NOMO-1 (cell line): ENCODE measurements around the gene C5orf46.
"Not testable (repeated sequence)": the region's sequence is repeated elsewhere in the genome, so short reads cannot be mapped to it uniquely, and the experiment has no call there.

Experiments used
- DNase-seq, 2 experiments: peaks; one replicate each; lab custom pipeline; 2025; ENCODE audit not compliant: unreplicated experiment in 2 of 2; lab: John Stamatoyannopoulos, UW

Gene C5orf46

GRCh38 chr5:147898875-147899401 is 7.4 kb downstream of the C5orf46 start:
- DNase-seq, result no peak

GRCh38 chr5:147895864-147896263 is 10.5 kb downstream of the C5orf46 start:
- DNase-seq, result no peak

- DNase-seq, result no peak
Measured at GRCh38 chr5:147893820-147894219, 12.5 kb downstream of the C5orf46 start.

GRCh38 chr5:147892696-147893296 is 13.5 kb downstream of the C5orf46 start:
- no peak for DNase-seq

DNA sequence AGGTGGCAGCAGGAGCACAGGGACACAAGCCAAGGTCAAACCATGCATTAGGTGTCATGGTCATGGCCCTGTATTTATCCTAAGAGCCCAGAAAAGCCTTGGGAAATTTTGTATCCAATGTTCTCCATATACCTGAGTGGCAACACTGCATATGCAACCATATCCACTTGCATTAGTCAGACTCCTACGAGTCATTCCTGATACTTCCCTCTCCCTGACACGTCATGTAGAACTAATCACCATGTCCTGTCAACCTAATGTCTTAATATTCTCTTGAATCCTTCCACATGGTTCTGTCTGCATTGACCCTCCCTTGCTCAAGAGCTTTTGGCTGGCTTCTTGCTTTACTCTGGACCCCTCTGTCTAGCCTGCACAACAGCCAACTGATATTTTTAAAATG is 18.4 kb downstream of the C5orf46 start:
- DNase-seq, result no peak

DNA sequence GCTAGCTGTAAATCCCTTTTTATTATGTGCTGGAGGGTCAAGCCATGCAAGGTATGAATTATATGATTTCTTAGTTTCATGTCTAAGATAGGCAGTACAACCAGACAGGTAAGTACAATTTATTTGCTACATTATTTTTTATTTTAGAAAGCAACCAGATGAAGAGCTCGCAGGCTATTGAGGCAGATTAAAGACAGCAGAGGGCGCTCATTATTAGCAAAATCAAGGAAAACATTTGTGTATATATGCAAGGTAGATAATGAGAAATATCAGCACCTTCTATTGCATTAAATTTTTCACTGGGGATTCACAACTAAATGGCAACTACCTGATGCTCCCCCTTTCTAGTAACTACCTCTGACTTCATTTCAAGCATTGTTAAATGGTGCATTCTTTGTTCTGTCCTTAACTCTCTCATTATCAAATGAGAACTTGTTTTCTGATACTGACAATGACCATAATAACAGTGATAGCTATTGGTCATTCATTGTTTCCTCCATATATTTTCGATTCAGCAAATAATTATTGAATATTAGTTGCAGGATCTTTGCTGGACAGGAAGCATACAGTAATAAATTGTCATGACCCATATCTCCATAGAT is 19.2 kb downstream of the C5orf46 start:
- peak; percentile 23 to 43 for DNase-seq

GRCh38 chr5:147882586-147883313 is 23.6 kb downstream of the C5orf46 start:
- no peak for DNase-seq

- no peak for DNase-seq
Measured at GRCh38 chr5:147880487-147880886, 25.9 kb downstream of the C5orf46 start.

DNA sequence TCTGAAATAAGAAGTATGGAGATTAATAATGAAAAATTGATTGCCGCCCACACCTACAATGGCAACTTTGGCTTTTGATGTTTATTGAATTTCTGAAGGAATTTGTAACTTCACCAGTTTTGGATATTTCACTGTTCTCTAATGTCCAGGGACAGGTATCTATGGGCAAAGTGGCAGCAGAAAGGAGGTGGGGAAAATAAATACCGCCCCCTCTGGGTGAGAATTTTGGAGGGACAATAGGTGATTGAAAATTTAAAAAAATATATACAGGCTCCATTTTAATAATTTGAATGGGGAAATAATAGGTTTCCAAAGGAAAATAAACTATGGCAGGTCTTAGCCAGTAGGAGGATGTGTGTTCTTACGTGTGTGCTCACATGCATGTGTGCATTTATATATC is 26.6 kb downstream of the C5orf46 start:
- DNase-seq, result no peak

DNA sequence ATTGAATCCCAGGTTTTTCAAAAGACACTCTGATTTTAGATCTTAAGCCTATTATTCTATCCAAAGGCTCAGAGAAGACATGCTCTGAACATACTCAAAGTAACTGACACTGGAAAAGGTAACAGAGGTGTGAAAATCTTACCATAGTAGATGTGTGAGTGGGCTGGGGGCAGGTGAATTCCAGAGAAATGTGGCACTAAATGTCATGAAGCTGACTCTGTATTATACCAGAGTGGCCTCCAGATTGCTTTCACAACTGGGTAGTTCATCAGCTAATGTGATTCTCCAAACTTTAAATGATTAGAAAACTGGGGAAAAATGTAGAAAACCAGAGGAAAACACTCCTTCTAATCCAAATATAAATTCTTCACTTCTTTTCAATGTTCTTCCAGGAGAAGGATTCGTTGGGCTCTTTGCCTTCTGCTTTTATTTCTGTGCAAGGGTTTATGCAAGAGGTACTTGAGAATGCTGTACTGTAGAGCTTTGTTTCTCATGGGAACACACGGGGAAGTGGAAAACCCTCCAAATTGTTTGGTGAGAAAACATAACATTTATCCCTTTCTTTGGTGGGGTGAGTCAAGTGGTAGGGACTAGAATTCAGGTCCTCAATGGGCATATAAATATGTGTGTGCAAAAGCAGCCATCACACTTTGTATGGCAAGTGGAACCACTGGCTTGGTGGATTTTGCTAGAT is 28.1 kb downstream of the C5orf46 start, which contains the start of gene SCGB3A2:
Gene SCGB3A2 (plus strand): TSS at position 646 of the 694 bp plus-strand sequence. CDS start 93 bp downstream, outside the sequence.
- DNase-seq, result no peak

DNA sequence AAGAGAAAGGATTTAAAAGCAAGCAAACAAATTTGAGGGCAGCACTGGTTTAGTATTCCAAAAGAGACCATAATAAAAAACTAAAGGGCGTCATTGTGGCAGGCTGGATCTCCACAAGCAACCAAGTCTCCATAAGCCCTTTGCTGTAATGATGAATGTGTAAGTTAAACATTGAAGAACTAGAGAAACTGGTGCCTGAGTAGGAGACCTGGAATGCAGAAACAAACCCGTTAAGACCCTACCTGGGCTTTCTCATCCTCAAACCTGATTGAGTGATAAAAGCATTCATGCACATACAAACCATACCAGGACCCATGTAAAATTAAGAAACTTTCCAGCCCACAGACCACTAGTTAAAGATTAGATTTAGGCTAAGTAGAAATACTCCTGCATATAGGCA is 29.7 kb downstream of the C5orf46 start:
- no peak for DNase-seq

DNA sequence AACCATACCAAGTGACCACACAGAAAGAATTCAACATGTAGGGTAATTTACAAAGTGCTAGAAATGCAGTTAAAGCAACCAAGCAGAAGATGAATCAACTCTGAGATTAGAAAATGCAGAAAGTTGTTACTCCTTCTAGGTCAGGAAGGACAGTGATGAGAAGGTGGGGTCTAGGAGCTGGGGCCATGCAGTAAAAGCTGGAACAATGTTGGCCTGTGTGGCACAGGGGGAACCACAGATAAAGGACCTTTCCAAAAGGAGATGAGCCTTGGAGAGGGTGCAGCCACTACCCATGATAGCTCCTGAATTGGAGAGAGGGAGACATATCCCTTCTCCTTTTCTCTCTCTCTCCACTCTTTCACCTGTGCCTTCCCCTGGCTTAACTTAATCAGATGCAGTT is 30.2 kb downstream of the C5orf46 start:
- DNase-seq, result no peak

DNA sequence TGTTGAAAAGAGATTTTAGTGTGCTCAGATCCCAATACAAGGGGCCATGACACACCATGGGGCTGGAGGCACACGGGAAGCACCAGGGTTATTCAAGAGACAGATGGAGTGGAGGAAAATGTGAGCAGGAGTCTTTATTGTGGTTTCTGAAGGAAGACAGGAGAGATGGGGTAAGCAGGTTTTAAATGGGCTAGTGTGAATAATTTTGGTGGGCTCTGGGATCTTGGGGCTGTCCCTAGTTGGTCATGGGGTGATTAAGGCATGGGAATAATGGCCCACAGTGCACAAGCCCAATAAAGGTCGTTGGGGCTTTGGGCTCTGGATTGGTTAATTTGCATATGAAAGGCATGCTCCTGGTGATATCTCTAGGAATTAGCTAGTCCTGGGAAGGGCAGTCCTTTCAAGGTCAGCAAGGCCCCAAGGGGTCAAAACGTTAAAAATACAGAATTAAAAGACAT is 31.4 kb downstream of the C5orf46 start:
- no peak for DNase-seq

- DNase-seq, result not testable (repeated sequence)
Measured at GRCh38 chr5:147874118-147874875, 32.0 kb downstream of the C5orf46 start.

DNA sequence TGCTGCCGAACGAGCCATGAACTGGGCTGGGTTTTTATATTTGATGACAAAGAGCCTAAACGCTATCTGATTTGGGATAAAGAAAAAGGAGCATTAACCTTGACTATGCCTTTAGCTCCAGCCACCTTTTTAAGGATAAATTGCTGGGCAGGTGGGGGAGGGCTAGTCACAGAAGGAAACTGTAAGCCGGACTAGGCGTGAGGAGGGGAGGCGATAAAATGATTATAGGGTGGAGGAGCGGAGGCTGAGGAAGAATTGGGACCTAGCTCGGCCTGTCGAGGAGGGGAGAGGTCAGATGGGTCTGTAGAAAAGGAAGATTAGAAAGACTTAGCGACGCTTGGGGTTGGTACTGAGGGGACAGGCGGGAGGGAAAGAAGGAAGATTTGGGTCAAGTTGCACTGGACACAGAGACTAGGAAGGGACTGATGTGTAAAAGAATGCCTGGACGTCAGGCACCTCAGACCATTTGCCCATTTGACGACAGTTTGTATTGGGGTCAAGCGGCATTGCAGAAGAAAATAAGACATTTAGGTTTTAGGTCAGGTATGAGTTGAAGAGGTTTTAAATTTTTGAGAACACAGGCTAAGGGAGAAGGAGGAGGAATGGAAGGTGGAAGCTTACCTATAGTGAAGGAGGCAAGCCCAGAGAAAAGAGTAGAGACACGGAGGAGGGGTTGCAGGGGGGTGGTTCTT is 33.4 kb downstream of the C5orf46 start:
- DNase-seq, result not testable (repeated sequence)

- DNase-seq, result not testable (repeated sequence)
Measured at GRCh38 chr5:147871980-147872549, 34.3 kb downstream of the C5orf46 start.

GRCh38 chr5:147869892-147870291 is 36.4 kb downstream of the C5orf46 start:
- DNase-seq, result not testable (repeated sequence)

DNA sequence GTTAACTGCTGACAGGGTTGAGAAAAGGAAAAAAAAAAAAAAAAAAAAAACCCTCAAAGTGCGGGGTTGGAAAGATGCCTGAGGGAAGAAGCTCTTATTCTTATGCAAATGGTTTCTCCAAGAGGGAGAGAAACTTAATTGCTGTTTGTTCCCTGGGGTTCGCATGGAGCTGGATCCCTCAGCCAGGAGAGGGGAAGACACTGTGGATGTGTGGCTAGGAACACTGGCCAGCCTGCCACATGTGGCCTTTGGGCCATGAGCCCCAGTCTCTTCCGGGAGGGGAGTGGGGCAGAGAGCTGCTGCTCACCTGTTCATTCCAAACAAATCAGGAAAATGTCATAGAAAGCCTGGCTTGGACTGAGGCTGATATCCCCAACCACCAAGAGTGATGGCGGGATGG is 37.2 kb downstream of the C5orf46 start:
- no peak for DNase-seq

- DNase-seq, result no peak
Measured at GRCh38 chr5:147863454-147864158, 42.7 kb downstream of the C5orf46 start.
